Loucy (cell line): ENCODE data around the gene DGKB.

Experiments
- H2AFZ ChIP-seq: fragments of 200-600 bp; sonication (generic); 2 replicates; pipeline ENCODE4 v1.6.0; 2016; ENCODE audit warnings: antibody characterized with exemption, mild to moderate bottlenecking, low read length, moderate library complexity
- H3F3A ChIP-seq: fragments of 200-600 bp; 2 replicates; pipeline ENCODE4 v1.6.0; 2016; ENCODE audit warnings: antibody characterized with exemption, low read depth, mild to moderate bottlenecking
- H3K27me3 ChIP-seq: fragments of 200-600 bp; sonication (generic); 2 replicates; pipeline ENCODE4 v1.6.1; 2014; ENCODE audit warnings: low read length, mild to moderate bottlenecking; ENCODE audit not compliant: insufficient read depth, poor library complexity, severe bottlenecking
- H3K36me3 ChIP-seq: fragments of 200-600 bp; sonication (generic); 2 replicates; pipeline ENCODE4 v1.6.1; 2016; ENCODE audit warnings: low read length; ENCODE audit not compliant: insufficient read depth
- H3K4me1 ChIP-seq: fragments of 200-600 bp; sonication (generic); 2 replicates; pipeline ENCODE4 v1.5.1; 2014; ENCODE audit warnings: low read length, mild to moderate bottlenecking; ENCODE audit not compliant: insufficient read depth, poor library complexity, severe bottlenecking
- H3K4me2 ChIP-seq: fragments of 200-600 bp; sonication (generic); 2 replicates; pipeline ENCODE4 v1.6.0; 2014; ENCODE audit warnings: antibody characterized with exemption, low read length, low read depth, mild to moderate bottlenecking; ENCODE audit not compliant: poor library complexity, severe bottlenecking
- H3K4me3 ChIP-seq: fragments of 200-600 bp; sonication (generic); 2 replicates; pipeline ENCODE4 v1.5.1; 2014; ENCODE audit warnings: low read length, mild to moderate bottlenecking, mixed read lengths; ENCODE audit not compliant: poor library complexity, severe bottlenecking
- H3K79me2 ChIP-seq: fragments of 200-600 bp; sonication (generic); 2 replicates; pipeline ENCODE4 v1.6.1; 2014; ENCODE audit warnings: low read length; ENCODE audit not compliant: insufficient read depth
- H3K9ac ChIP-seq: fragments of 200-600 bp; sonication (generic); 2 replicates; pipeline ENCODE4 v1.6.0; 2014; ENCODE audit warnings: mild to moderate bottlenecking, low read depth, low read length, moderate library complexity; ENCODE audit not compliant: poor library complexity, severe bottlenecking
- H3K9me2 ChIP-seq: fragments of 200-600 bp; sonication (generic); replicated peaks from 2 replicates; pipeline ENCODE4 v1.6.1; 2016; ENCODE audit warnings: low read depth, low read length, mixed read lengths
- H3K9me3 ChIP-seq: fragments of 200-600 bp; sonication (generic); 2 replicates; pipeline ENCODE4 v1.6.1; 2014; ENCODE audit warnings: mild to moderate bottlenecking, antibody characterized with exemption, low read length, low read depth; ENCODE audit not compliant: insufficient read depth
- H4K20me1 ChIP-seq: fragments of 200-600 bp; sonication (generic); 2 replicates; pipeline ENCODE4 v1.6.0; 2014; ENCODE audit warnings: antibody characterized with exemption, low read length, mild to moderate bottlenecking; ENCODE audit not compliant: insufficient read depth, poor library complexity, severe bottlenecking
- EZH2phosphoT487 ChIP-seq: fragments of 200-600 bp; IDR thresholded peaks from 2 replicates; pipeline ENCODE4 v1.6.1; 2018; ENCODE audit warnings: antibody characterized with exemption, mild to moderate bottlenecking, moderate library complexity, borderline replicate concordance
- TF ChIP-seq, protein P1 (sequence below): fragments of 200-600 bp; sonication (generic); conservative IDR thresholded peaks from 2 replicates; pipeline ENCODE4 v1.5.1; 2014; ENCODE audit warnings: mild to moderate bottlenecking, antibody characterized with exemption, low read length

Gene DGKB

DNA sequence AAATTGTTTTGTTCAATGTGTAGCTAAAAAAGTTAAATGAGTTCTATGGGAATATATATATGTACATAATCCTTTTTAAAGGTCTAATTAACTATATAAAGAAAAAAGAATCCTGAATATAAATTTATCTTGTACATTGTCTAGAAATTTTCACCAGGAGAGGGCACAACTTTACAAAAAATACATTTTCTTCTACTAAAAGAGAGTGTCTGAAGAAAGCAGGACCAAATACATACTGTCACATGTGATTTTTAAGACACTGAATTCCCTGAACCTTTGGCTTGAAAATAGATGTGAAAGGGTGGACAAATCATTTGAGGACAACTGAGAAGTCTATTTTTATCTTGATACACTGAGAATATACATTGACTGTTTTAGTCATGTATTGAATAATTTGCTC, 204.3 kb downstream of the DGKB start:
- Histone ChIP-seq H3K9ac (no peak overlapping the region), H2AFZ (no peak overlapping the region), H4K20me1 (no peaks in the 10 kb centered on the region), H3F3A (no peaks in the 10 kb centered on the region), H3K9me3 (no peaks in the 10 kb centered on the region), H3K9me2 (no peaks in the 10 kb centered on the region), H3K4me3 (no peak overlapping the region), H3K27me3 (no peaks in the 10 kb centered on the region), H3K4me1 (no peaks in the 10 kb centered on the region), H3K79me2 (no peaks in the 10 kb centered on the region), H3K4me2 (no peak overlapping the region), H3K36me3 (no peaks in the 10 kb centered on the region)
- TF ChIP-seq, protein P1, sequence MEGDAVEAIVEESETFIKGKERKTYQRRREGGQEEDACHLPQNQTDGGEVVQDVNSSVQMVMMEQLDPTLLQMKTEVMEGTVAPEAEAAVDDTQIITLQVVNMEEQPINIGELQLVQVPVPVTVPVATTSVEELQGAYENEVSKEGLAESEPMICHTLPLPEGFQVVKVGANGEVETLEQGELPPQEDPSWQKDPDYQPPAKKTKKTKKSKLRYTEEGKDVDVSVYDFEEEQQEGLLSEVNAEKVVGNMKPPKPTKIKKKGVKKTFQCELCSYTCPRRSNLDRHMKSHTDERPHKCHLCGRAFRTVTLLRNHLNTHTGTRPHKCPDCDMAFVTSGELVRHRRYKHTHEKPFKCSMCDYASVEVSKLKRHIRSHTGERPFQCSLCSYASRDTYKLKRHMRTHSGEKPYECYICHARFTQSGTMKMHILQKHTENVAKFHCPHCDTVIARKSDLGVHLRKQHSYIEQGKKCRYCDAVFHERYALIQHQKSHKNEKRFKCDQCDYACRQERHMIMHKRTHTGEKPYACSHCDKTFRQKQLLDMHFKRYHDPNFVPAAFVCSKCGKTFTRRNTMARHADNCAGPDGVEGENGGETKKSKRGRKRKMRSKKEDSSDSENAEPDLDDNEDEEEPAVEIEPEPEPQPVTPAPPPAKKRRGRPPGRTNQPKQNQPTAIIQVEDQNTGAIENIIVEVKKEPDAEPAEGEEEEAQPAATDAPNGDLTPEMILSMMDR: peak; percentile 39
- no peak for TF ChIP-seq EZH2phosphoT487

- no peaks in the 10 kb centered on the region for H3K36me3 ChIP-seq
- H3K4me2 ChIP-seq: no peak overlapping the region
- no peaks in the 10 kb centered on the region for H3F3A ChIP-seq
- TF ChIP-seq EZH2phosphoT487: no peak
- TF ChIP-seq, protein P1: no peak
- no peak overlapping the region for H3K9ac ChIP-seq
- no peak overlapping the region for H2AFZ ChIP-seq
- H3K9me2 ChIP-seq: no peaks in the 10 kb centered on the region
- H3K4me3 ChIP-seq: no peak overlapping the region
- no peaks in the 10 kb centered on the region for H3K27me3 ChIP-seq
- no peaks in the 10 kb centered on the region for H3K9me3 ChIP-seq
- no peaks in the 10 kb centered on the region for H3K79me2 ChIP-seq
- no peaks in the 10 kb centered on the region for H4K20me1 ChIP-seq
- H3K4me1 ChIP-seq: no peaks in the 10 kb centered on the region
Observed at GRCh38 chr7:14697684-14698083, 204.9 kb downstream of the DGKB start.

DNA sequence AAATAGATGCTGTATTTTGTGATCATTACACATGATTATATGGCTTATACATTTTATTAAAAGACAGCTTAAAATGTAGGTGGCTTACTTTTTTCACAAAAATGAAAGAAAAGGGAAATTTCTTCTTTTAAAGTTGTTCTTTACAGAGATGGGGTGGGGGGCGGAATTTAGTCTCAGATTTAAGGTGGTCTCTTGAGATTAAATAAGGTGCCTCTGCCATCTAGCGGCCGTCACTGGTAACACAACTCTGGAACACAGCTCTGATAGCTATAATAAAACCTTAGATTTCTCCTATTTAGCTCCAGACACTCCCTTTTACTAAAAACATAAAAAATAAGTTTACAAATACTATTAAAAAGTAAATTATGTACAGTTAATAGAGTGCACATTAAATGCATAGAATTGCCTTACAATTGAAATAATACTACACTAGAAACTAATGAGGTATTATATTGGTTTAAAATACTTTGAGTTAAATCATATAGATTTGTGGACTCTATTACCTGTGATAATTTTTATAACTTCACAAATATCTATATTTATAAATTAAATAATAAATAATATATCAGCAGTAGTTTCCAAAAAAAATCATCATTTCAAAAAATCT, 210.9 kb downstream of the DGKB start:
- Histone ChIP-seq H3K9ac (no peak overlapping the region), H3K79me2 (no peaks in the 10 kb centered on the region), H3K9me2 (no peaks in the 10 kb centered on the region), H4K20me1 (no peaks in the 10 kb centered on the region), H3F3A (no peaks in the 10 kb centered on the region), H3K36me3 (no peaks in the 10 kb centered on the region), H3K4me1 (no peaks in the 10 kb centered on the region), H3K27me3 (no peaks in the 10 kb centered on the region), H3K4me3 (no peak overlapping the region), H3K4me2 (no peak overlapping the region), H3K9me3 (no peaks in the 10 kb centered on the region), H2AFZ (no peak overlapping the region)
- TF ChIP-seq, protein P1: peak; percentile 91
- TF ChIP-seq EZH2phosphoT487: no peak
